IPS DF 6.9 (cell line): Measurements from ENCODE around the gene LRRC71.

ENCODE experiments used
- DNase-seq: peaks from one replicate; pipeline ENCODE4 v3.0.0-alpha.2; 2013; ENCODE audit warnings: low read depth, low spot score
- H3K27ac ChIP-seq: one replicate; pipeline ENCODE4 v1.5.1; 2013; ENCODE audit warnings: low read length, control low read depth
- H3K27me3 ChIP-seq: 2 replicates; pipeline ENCODE4 v1.6.1; 2013; ENCODE audit warnings: mild to moderate bottlenecking, low read length; ENCODE audit not compliant: control insufficient read depth, insufficient read depth
- H3K36me3 ChIP-seq: 2 replicates; pipeline ENCODE4 v1.6.1; 2013; ENCODE audit warnings: low read length; ENCODE audit not compliant: control insufficient read depth, insufficient read depth
- H3K4me1 ChIP-seq: 2 replicates; pipeline ENCODE4 v1.6.1; 2013; ENCODE audit warnings: low read length; ENCODE audit not compliant: control insufficient read depth, insufficient read depth
- H3K4me3 ChIP-seq: 2 replicates; pipeline ENCODE4 v1.5.1; 2013; ENCODE audit warnings: mild to moderate bottlenecking, low read length
- H3K9me3 ChIP-seq: 2 replicates; pipeline ENCODE4 v1.6.1; 2013; ENCODE audit warnings: low read length, inconsistent platforms; ENCODE audit not compliant: control insufficient read depth, insufficient read depth
- WGBS: extraction: QIAGEN DNeasy Blood & Tissue Kit; methylation state at CpG from one replicate; pipeline ENCODE4 v1.1.7; 2013; ENCODE audit warnings: mixed read lengths, missing lambda C conversion rate; ENCODE audit not compliant: insufficient read length, insufficient coverage; 5-methylcytosine and 5-hydroxymethylcytosine counted together

LRRC71 gene

DNA sequence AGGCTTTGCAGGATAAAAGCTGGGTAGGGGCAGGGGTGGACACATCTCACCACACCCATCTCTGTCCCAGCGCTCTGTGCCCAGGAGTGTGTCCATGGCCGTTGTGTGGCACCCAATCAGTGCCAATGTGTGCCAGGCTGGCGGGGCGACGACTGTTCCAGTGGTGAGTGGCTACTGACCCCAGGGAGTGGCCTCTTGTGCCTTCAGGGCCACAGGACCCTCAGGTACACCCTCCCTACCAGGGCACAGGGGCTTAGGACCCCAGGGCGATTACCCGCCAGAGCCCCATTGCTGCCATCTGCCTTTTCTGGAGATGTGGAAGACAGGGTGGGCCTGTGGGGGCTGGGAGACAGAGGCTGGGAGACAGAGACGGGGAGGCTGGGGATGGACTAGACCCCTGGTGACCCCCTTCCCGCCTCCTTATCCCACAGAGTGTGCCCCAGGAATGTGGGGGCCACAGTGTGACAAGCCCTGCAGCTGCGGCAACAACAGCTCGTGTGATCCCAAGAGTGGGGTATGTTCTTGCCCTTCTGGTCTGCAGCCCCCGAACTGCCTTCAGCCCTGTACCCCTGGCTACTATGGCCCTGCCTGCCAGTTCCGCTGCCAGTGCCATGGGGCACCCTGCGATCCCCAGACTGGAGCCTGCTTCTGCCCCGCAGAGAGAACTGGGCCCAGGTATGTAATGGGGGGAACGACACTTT, 14.1 kb upstream of the LRRC71 start:
- no peaks in the 10 kb centered on the region for H3K9me3 ChIP-seq
- no peaks in the 10 kb centered on the region; the same call in 1 of the 2 replicates for H3K4me1 ChIP-seq
- no peaks in the 10 kb centered on the region for H3K36me3 ChIP-seq
- WGBS: no CpG with 5 or more reads among the region's 16 CpGs
- H3K27me3 ChIP-seq: no peaks in the 10 kb centered on the region
- no peak overlapping the region for H3K27ac ChIP-seq
- DNase-seq: no peak
- H3K4me3 ChIP-seq: no peak overlapping the region

DNA sequence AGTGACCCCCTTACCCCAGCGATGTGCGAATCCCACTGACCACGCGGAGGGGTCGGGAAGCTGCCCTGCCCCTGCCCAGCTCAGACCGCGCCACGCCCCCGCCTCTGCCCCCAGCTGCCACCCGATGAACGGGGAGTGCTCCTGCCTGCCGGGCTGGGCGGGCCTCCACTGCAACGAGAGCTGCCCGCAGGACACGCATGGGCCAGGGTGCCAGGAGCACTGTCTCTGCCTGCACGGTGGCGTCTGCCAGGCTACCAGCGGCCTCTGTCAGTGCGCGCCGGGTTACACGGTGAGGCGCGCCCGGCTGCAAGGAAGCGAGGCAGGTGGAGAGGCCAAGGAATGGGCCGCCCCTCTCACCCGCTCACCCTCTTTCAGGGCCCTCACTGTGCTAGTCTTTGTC, 11.9 kb upstream of the LRRC71 start:
- H3K27ac ChIP-seq: no peak overlapping the region
- WGBS: no CpG with 5 or more reads among the region's 29 CpGs
- peaks cover 3% of the 10 kb centered on the region for H3K4me1 ChIP-seq
- no peaks in the 10 kb centered on the region for H3K27me3 ChIP-seq
- DNase-seq: no peak
- no peaks in the 10 kb centered on the region for H3K9me3 ChIP-seq
- no peaks in the 10 kb centered on the region for H3K36me3 ChIP-seq
- H3K4me3 ChIP-seq: no peak overlapping the region

DNA sequence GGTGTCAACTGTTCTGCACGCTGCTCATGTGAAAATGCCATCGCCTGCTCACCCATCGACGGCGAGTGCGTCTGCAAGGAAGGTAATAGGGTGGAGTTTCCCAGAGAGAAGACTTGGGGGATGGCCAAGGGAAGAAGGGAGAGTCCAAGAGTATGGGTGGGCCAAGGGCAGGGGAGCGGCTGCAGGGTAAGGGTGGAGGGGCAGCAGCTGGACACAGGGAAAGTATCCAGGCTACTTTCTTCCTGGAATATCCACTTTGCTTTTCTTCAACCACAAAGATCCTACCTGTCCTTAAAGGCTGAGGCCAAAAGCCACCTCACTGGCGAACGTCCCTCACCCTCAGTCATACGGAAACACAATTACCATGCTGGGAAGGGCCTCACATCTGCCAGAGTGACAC, 11.5 kb upstream of the LRRC71 start:
- DNase-seq: no peak
- H3K9me3 ChIP-seq: no peaks in the 10 kb centered on the region
- no peak overlapping the region for H3K27ac ChIP-seq
- H3K4me1 ChIP-seq: peaks cover 5% of the 10 kb centered on the region
- H3K36me3 ChIP-seq: no peaks in the 10 kb centered on the region
- no peak overlapping the region for H3K4me3 ChIP-seq
- no peaks in the 10 kb centered on the region for H3K27me3 ChIP-seq
- WGBS: no CpG with 5 or more reads among the region's 10 CpGs

DNA sequence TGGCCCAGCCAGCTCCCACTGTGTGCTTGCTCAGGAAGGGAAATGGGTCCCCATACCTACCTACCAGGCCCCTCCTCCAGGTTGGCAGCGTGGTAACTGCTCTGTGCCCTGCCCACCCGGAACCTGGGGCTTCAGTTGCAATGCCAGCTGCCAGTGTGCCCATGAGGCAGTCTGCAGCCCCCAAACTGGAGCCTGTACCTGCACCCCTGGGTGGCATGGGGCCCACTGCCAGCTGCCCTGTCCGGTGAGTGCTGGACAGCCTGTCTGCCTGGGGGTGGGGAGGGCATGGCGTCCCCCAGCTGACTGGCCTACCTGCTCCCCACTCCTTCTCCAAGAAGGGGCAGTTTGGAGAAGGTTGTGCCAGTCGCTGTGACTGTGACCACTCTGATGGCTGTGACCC, 10.8 kb upstream of the LRRC71 start:
- Histone ChIP-seq H3K36me3 (no peaks in the 10 kb centered on the region), H3K27ac (no peak overlapping the region), H3K9me3 (no peaks in the 10 kb centered on the region), H3K27me3 (no peaks in the 10 kb centered on the region), H3K4me3 (no peak overlapping the region), H3K4me1 (peaks cover 5% of the 10 kb centered on the region)
- no peak for DNase-seq
- no CpG with 5 or more reads among the region's 5 CpGs for WGBS

DNA sequence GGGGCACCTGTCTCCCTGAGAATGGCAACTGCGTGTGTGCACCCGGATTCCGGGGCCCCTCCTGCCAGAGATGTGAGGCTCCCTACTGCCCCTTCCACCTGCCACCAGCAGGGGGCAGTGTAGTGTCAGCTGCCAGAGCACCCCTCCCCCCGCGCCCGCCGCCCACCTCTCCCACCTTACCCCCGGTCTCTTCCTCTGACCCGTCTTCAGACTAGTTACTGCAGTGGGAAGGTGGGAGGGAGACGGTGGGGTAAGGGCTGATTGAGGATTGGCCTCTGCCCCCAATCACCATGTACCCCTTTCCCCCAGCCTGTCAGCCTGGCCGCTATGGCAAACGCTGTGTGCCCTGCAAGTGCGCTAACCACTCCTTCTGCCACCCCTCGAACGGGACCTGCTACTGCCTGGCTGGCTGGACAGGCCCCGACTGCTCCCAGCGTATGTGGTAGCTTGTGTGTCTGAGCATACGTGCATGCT, 10.1 kb upstream of the LRRC71 start:
- WGBS: no CpG with 5 or more reads among the region's 18 CpGs
- no peaks in the 10 kb centered on the region for H3K27me3 ChIP-seq
- DNase-seq: no peak
- H3K9me3 ChIP-seq: no peaks in the 10 kb centered on the region
- peak overlapping the region; percentile 20; the same call in 1 of the 2 replicates for H3K4me3 ChIP-seq
- H3K27ac ChIP-seq: no peak overlapping the region
- no peaks in the 10 kb centered on the region for H3K36me3 ChIP-seq
- peaks cover 5% of the 10 kb centered on the region for H3K4me1 ChIP-seq

DNA sequence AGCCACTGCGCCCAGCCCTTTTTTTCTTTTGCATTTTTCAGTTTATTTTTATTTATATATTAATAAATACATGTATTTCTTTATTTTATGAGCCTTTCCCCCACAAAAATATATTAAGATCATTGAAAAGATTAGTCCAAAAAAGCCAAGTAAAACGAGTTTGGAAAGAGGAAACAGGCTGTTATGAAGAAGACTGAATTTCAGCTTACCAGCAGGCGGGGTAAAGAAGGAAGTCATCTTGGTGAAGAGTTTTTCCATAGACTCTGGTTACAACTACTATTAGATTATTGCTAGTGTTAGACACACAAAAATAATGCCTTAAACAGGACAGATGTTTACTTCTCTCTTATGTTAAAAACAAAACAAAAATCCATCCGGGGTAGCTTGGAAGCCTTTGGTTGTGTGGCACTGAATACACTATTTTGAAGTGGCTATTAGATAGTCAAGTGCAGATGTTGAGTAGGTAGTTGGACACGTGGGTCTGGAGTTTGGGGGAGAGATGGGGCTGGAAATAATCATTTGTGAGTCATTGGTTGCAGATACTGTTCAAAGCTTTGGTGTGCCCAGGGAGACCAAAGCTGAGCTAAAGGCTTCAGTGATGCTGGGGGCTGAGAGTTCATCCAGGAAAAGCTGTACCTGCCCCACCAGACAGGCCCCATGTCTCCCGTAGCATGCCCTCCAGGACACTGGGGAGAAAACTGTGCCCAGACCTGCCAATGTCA, 8.7 kb upstream of the LRRC71 start:
- Histone ChIP-seq H3K4me3 (no peak overlapping the region), H3K9me3 (no peaks in the 10 kb centered on the region), H3K27ac (no peak overlapping the region), H3K27me3 (no peaks in the 10 kb centered on the region), H3K4me1 (peaks cover 5% of the 10 kb centered on the region), H3K36me3 (no peaks in the 10 kb centered on the region)
- no peak for DNase-seq
- WGBS: no CpG with 5 or more reads among the region's 6 CpGs

DNA sequence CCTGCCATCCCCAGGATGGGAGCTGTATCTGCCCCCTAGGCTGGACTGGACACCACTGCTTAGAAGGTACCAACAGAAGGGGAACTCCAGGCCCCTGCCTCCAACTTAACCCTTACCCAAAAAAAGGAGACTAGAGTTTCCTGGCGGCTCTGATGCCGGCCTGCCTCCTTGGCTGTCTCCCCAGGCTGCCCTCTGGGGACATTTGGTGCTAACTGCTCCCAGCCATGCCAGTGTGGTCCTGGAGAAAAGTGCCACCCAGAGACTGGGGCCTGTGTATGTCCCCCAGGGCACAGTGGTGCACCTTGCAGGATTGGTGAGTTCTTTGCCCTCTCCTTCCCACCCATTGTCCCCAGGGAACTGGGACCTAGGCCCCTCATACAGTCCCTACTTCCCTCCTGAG, 8.1 kb upstream of the LRRC71 start:
- no peak overlapping the region for H3K4me3 ChIP-seq
- no peak overlapping the region for H3K27ac ChIP-seq
- H3K36me3 ChIP-seq: no peaks in the 10 kb centered on the region
- WGBS: no CpG with 5 or more reads among the region's 2 CpGs
- H3K27me3 ChIP-seq: no peaks in the 10 kb centered on the region
- no peaks in the 10 kb centered on the region for H3K9me3 ChIP-seq
- H3K4me1 ChIP-seq: peaks cover 5% of the 10 kb centered on the region
- no peak for DNase-seq

DNA sequence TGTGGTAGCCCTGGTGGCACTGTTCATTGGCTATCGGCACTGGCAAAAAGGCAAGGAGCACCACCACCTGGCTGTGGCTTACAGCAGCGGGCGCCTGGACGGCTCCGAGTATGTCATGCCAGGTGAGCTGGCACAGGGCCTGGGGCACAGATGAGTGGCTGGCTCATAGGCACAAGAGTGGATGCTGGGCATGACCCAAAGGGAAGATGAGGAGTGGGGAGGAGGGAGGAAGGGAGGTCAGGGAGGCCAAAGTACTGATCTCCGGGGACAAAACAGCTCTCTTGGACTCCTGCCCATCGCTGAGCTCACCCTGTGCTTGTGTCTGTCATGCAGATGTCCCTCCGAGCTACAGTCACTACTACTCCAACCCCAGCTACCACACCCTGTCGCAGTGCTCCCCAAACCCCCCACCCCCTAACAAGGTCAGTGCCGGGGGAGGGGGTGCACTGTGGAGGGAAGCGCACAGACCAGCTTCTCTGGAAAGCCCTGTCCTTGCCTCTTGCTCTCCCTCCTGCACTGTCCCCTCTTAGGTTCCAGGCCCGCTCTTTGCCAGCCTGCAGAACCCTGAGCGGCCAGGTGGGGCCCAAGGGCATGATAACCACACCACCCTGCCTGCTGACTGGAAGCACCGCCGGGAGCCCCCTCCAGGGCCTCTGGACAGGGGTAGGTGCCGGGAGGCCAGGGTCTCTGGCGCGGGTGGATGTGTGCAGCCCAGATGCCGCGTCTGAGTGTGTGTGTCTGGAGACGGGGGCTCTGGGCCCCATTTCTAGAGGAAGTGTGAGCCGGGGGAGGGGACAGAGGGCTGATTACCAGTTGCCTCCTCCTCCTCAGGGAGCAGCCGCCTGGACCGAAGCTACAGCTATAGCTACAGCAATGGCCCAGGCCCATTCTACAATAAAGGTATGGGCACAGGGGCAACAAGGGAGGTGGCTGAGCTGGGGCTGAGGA, 7.3 kb upstream of the LRRC71 start:
- no CpG with 5 or more reads among the region's 24 CpGs for WGBS
- H3K27ac ChIP-seq: no peak overlapping the region
- no peak for DNase-seq

DNA sequence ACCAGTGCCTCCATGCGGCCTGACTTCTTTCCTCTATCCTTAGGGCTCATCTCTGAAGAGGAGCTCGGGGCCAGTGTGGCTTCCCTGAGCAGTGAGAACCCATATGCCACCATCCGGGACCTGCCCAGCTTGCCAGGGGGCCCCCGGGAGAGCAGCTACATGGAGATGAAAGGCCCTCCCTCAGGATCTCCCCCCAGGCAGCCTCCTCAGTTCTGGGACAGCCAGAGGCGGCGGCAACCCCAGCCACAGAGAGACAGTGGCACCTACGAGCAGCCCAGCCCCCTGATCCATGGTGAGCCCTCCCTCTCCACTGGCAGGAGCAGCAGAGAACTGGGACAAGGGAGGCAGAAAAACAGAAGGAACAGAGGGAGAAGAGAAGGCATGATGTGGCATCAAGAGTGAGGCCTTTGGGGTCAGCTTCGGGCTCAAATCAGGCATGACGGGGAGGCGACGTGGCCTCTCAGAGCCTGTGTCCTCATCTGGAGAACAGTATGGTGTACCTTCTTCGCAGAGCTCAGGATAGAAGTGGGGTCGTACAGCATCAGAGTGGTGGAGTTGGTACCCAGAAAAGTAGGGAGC, 6.5 kb upstream of the LRRC71 start:
- H3K36me3 ChIP-seq: no peaks in the 10 kb centered on the region
- no CpG with 5 or more reads among the region's 13 CpGs for WGBS
- no peak overlapping the region for H3K27ac ChIP-seq
- H3K9me3 ChIP-seq: no peaks in the 10 kb centered on the region
- H3K4me3 ChIP-seq: no peak overlapping the region
- no peaks in the 10 kb centered on the region for H3K27me3 ChIP-seq
- H3K4me1 ChIP-seq: peaks cover 5% of the 10 kb centered on the region
- no peak for DNase-seq

More for the DNA sequence above, 7.3 kb upstream of the LRRC71 start:
- H3K4me1 ChIP-seq: peaks cover 5% of the 10 kb centered on the region
- no peaks in the 10 kb centered on the region for H3K36me3 ChIP-seq
- no peaks in the 10 kb centered on the region for H3K9me3 ChIP-seq
- no peak overlapping the region for H3K4me3 ChIP-seq
- no peaks in the 10 kb centered on the region for H3K27me3 ChIP-seq

DNA sequence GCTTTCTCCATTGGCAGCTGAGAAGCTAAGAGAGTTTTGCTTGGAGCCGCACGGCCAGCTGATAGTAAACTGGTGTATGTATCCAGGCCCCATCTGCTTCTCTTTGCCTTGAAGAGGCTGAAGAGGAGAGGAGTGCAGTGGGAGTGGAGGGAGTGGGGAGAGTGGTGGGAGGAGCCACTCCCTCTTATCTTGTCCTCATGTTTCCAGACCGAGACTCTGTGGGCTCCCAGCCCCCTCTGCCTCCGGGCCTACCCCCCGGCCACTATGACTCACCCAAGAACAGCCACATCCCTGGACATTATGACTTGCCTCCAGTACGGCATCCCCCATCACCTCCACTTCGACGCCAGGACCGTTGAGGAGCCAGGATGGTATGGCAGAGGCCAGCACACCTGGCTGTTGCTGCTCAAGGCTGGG, 6.0 kb upstream of the LRRC71 start:
- Histone ChIP-seq H3K9me3 (no peaks in the 10 kb centered on the region), H3K36me3 (no peaks in the 10 kb centered on the region), H3K27ac (no peak overlapping the region), H3K4me3 (no peak overlapping the region), H3K27me3 (peaks cover 2% of the 10 kb centered on the region; the same call in 1 of the 2 replicates), H3K4me1 (peaks cover 5% of the 10 kb centered on the region)
- no peak for DNase-seq
- no CpG with 5 or more reads among the region's 9 CpGs for WGBS
